ENCODE measurements around the gene ALG12.

The ALG12 gene

GRCh38 chr22:49957826-49958365, 39.7 kb upstream of the ALG12 start:
- DNase-seq = no peak

DNA sequence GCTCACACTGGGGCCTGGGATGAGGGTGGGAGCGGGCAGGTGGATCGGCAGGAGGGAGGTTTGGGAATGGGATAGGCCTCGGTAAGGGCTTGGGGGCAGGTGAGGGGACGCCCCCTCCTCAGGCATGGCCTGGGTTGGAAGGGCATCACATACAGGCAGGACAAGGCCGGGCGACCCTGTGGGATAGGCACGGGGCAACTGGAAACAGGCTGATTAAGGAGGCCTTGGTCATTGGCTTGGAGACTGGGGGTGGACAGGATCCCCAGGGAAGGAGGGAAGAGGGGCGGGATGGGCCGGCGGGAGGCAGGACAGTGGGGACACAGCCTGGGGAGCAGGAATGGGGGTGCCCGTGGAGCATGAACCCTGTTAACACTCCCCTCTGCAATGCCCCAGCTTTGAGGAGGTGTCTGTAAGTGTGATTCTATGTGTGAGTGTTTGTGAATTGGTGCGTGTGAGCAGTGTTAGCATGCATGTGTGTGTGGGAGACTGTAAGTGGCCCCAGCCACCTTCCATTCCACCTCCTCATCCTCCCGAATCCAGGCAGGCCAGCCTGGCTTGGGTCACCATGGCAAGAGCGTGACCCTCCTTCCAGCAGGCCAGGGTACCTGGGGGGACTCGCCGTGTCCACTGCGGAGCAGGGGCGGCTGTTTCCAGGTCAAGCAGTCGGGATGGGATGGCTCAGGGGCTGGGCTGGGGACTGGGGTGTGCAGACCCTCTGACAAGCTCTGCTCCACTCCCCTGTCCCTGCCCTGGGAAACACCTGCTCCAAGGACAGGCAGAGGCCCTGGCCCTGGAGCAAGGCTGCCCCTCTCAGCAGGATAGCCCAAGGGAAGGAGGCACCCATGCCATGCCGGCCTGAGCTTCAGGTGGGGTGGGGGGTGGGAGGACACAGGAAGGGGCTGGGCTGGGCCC, 38.9 kb upstream of the ALG12 start:
- no peak for DNase-seq

GRCh38 chr22:49956418-49956770, 38.2 kb upstream of the ALG12 start:
- no peak for DNase-seq

DNA sequence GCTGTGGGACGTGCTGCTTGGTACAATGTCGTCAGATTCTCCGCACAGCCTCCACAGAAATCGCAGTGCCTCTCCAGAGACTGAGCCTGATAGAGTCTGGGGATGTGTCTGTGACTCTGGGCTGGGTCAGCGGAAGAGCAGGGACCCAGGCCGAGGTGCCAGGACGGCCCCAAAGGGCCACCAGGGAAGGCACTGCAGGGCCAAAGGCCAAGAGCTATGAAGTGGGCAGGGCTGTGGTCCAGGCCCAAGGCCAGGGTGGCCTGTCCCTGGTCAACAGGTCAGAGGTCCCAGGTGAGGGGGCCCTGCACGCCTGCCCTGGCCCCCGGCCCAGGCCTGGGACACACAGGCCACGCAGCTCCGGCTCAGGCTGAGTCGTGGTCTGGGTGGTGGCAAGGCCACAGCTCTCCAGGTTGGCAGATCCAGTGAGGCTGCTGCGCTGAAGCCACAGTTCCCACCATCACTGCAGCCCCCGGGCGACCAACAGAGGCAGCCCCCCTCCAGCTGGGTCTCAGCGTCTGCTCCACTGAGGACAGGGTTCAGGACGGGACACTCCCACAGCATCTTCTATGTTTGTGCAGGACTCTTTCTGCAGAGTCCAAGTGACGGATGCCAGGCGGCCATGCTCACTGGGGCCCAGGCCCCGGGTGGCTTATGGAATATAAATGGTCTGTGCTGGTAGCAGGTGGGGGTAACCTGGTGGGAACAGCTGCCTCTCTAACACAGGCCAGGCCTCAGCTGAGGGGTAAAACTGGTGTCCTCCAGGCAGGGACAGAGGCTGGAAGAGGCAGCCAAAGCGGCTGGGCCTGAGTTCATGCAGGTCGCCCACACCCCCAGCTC, 37.6 kb upstream of the ALG12 start:
- no peak for DNase-seq

DNA sequence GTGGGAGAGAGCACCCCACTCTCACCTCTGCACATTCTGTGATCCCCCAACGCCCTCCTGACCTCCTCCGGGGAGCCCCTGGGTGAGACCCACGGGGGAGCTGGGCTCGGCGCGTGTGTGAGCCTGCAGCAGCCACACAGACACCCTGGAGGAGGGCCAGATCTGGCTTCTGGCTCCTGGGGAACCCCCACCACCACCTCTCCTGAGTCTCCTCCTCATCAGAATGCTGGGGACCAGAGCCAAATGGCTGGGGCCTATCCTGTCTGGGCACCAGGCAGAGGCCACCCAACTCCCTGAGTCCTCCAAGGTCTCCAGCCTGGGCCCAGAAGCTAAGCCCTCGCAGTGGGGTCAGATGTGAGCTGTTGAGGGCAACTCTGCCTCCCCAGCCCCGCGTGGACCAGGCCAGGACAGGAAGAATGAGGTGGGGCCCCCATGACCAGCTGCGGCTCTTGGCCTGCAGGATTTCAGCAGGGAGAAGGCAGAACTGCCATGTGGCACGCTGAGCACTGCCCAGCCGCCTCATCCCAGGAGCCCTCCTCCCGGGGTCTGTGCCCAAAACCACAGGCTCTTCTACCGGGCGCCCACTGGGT, 36.8 kb upstream of the ALG12 start:
- no peak for DNase-seq

DNA sequence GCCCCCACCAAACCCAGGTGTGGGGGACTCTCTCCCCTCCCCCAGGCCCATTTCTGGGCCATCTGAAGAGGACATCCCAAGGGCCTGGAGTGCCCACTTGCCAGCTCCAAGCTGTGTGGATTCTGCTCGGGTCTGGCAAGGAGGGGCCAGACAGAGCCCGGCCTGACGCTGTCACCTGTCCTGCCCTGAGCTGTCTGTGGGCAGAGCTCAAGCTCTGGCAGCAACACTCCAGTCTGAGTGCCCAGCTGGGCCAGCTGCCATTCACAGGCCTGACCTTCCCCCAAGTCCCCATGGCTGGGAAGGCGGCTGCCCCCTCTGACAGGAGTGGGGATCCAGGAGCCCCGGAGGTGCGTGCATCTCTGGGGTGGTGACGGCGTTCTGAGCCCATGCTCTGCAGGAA, 36.1 kb upstream of the ALG12 start:
- no peak for DNase-seq

GRCh38 chr22:49953680-49954344, 35.6 kb upstream of the ALG12 start:
- no peak for DNase-seq

- DNase-seq = no peak
Measured at GRCh38 chr22:49953027-49953679, 34.9 kb upstream of the ALG12 start.

DNA sequence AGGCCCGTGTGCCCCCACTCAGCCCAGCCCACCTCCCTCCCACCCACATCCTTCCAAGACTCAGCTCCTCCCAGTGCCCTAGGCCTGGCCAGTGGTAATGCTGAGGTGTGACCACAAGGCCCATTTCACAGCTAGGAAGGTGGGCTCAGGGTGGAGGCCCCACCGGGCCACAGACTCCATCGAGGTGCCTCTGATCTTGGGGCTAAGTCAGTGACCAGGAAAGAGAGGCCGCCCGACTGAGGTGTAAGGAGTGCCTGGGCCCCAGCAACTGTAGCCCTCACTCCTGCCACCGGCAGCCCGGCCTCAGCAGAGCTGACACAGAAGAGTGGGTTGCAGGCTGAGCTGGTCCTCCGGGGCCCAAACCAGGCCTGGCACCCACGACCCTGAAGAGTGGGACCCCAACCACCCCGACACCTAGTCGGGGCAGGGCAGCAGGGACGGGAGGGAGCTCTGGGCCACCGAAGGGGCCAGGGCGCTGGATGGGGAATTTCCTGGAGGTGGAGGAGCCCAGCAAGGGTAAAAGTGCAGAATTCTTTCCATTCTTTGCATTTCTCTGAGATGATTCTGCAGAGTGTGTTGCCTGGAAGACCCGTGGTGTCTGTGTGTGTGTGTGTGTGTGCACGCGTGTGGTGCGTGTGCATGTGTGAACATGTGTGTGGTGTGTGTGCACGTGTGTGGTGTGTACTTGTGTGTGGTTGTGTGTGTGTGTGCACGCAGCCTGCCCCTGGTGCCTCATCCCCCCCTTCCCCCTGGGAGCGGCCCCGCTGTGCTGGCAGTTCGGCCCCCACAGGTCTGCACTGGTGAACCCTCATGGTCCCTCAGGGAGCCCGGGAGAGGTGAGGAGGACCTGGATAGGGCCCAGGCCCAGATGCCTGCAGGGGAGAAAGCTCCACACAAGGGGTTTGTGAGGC, 34.0 kb upstream of the ALG12 start:
- DNase-seq = no peak

DNA sequence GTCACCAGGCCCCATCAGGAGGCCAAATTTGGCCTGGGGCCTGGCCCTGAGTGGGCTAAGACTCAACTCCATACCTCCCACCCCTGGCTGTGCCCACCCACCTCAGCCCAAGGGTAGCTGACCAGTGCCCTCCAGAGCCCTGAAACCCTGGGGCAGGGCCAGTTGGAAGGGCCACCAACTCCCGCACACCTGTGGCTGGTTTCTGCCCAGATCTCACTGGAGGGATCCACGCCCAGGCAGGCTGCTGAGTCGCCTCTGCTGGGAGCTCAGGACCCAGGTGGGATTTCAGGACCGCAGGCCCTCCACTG, 33.4 kb upstream of the ALG12 start:
- no peak for DNase-seq

DNA sequence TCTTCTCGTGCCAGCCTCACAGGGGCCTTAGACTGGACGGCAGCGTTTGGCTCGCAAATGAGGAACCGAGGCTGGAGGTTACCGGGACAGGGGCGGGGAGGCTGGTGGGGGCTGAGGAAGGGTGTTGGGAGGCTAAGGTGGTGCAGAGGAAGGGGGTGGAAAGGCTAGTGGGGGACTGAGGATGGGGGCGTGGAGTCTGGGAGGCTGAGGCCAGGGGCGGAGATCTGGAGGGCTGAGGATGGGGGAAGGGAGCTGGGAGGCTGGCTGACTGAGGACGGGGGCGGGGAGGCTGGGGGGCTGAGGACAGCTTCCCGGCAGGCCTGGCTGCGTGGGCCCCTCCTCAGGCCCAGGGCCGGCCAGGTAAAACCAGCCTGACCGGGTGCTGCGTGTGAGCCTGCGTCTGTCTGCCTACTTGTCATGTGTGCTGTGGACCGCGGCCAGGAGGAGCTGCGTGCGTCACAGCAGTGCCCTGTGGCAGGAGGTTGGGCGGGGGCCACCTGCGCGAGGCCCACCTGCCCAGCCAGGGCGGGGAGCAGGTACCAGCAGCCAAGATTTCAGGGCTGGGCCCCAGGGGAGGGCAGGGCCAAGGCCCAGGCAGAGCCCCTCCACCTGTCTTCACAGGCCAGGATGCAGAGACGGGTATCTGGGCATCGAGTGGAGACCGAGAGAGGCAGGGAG, 32.9 kb upstream of the ALG12 start:
- peak; percentile 70 for DNase-seq

DNA sequence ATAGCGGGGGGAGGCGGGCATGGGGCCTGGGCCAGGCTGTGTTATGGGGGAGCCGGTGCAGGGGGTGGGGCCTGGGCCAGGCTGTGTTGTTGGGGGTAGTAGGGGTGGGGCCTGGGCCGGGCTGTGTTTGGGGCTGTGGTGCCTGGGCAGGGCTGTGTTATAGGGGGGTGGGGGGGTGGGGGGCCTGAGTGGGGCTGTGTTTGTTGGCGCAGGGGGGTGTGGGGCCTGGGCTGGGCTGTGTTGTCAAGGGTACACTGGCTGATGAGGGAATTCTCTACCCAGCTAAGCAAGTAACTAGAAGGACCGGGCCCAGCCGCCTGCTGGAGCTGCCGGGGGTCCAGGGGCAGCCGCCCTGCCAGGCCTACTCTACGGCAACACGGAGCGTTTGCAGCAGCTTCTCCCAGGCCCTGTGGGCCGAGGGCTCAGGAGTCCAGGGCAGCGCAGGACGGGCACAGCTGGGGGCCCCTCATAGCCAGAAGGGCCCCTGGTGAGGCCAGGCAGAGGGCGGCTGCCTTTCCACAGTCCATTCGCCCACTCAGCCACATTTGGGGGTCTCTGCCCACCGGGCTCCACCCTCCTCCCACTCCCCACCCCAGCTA, 32.3 kb upstream of the ALG12 start:
- no peak for DNase-seq

GRCh38 chr22:49949914-49950292, 31.7 kb upstream of the ALG12 start:
- DNase-seq = no peak

- no peak for DNase-seq
Measured at GRCh38 chr22:49948958-49949913, 31.0 kb upstream of the ALG12 start.

GRCh38 chr22:49948116-49948957, 30.1 kb upstream of the ALG12 start:
- no peak for DNase-seq

- no peak for DNase-seq
Measured at GRCh38 chr22:49947296-49947622, 29.0 kb upstream of the ALG12 start.

- no peak for DNase-seq
Measured at GRCh38 chr22:49946612-49947295, 28.5 kb upstream of the ALG12 start.
